ENCODE measurements around the gene TLL1.

TLL1 gene

DNA sequence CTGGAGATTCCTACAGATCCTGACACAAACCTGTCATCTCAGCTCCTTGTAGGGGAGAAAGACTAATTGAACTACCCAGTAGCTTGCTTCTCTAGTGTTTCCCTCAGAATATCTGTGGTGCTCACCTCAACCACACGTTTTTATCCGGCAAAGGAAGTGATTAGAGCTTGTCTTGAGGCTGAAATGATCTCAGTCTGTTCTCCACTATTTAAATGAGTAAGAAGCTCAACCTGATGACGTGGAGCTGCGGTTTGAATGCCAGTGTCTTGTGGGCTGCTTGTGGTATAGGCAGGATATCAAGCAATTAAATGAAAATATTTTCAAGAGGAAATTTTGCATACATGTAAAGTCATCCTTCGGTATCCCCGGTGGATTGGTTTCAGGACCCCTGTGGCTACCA lies 270.2 kb downstream of the TLL1 start:
- DNase-seq (ENCODE audit: low read depth in 2 of 3, low spot score in 2 of 3), result no peak

DNA sequence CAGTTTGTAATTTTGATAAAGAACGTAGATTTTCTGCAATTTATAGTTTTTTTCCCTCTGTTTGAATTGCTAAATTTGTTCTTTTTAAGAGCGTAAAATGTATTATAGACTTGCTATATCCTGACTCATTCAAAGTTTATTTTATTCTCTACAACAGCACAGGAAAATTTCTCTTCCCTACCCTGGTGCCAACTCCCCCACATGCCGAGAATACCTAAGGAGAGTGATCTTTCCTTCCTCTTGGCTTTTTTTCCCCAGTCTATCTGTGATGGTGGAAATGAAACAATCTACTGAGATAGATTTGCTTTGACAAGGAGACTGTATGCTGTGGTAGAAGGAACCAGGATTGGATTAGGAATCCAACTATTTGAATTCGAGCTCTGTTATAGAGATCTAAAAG lies 271.6 kb downstream of the TLL1 start:
- DNase-seq (ENCODE audit: low read depth in 2 of 3, low spot score in 2 of 3), result no peak

DNA sequence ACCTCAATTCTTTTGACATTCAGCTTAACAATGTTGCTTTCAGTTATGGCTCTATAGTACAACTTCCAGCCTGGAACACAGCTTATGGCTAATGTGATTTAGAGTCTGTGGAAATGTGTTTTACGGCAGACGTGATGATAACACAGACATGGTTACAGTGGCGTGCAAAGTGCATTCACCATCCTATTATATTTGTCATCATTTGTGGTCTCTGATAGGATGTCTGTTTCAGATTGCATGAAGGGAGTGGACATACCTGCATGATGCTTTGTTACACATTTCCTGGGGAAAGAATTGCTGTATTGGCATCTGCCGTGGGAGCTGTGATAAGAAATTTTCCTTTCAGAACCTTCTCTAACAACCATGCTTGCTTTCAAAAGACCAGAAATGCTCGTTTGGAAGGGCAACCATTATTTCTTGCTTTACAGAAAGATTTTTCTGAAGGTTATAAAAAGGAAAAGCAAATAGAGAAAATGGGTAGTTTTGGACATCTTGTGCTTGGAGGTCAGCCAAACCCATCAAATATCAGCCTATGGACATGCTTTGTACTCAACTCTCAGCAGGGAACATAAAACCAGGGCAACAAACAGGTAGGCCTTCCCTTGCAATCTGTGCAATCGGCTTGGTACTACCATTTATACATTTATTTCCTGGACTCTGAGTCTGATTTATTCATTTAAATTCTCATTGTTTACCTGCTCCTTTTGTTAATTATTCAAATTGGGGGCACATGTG lies 273.9 kb downstream of the TLL1 start:
- DNase-seq (ENCODE audit: low read depth in 2 of 3, low spot score in 2 of 3), result no peak

Measured in activated CD8-positive, alpha-beta memory T cell treated with anti-CD3 and anti-CD28 coated beads for 48 hours (primary cell).